Fibroblast of gingiva (primary cell): Measurements from ENCODE around the gene FH.

Experiments
- DNase-seq: peaks from one replicate; pipeline ENCODE4 v3.0.0-alpha.2; 2011; ENCODE audit warnings: low read depth

Gene FH

GRCh38 chr1:241521718-241522117 lies 2.2 kb upstream of the FH start:
- DNase-seq: no peak

GRCh38 chr1:241520080-241520465 lies 518 bp upstream of the FH start:
- DNase-seq: no peak

- DNase-seq: peak; percentile 3
Observed at GRCh38 chr1:241518476-241519307, 863 bp downstream of the FH start.

GRCh38 chr1:241513378-241513777 lies 6.2 kb downstream of the FH start:
- no peak for DNase-seq

- peak; percentile 85 for DNase-seq
Observed at GRCh38 chr1:241507189-241507863, 12.2 kb downstream of the FH start.

- DNase-seq: no peak
Observed at GRCh38 chr1:241503444-241503843, 16.1 kb downstream of the FH start.

- DNase-seq: peak; percentile 60
Observed at GRCh38 chr1:241499910-241500309, 19.6 kb downstream of the FH start.

GRCh38 chr1:241495741-241496140 lies 23.8 kb downstream of the FH start:
- DNase-seq: no peak

GRCh38 chr1:241488739-241489138 lies 30.8 kb downstream of the FH start:
- DNase-seq: no peak

- DNase-seq: no peak
Observed at GRCh38 chr1:241485554-241485992, 34.0 kb downstream of the FH start.

- DNase-seq: no peak
Observed at GRCh38 chr1:241485145-241485544, 34.4 kb downstream of the FH start.

- peak; percentile 59 for DNase-seq
Observed at GRCh38 chr1:241482761-241483250, 36.7 kb downstream of the FH start.

- no peak for DNase-seq
Observed at GRCh38 chr1:241479294-241479693, 40.3 kb downstream of the FH start.

- no peak for DNase-seq
Observed at GRCh38 chr1:241475671-241476070, 43.9 kb downstream of the FH start.

- DNase-seq: peak; percentile 42
Observed at GRCh38 chr1:241473026-241473425, 46.5 kb downstream of the FH start.

- DNase-seq: peak; percentile 7
Observed at GRCh38 chr1:241470908-241471590, 48.5 kb downstream of the FH start.

GRCh38 chr1:241470361-241470760 lies 49.2 kb downstream of the FH start:
- no peak for DNase-seq

- no peak for DNase-seq
Observed at GRCh38 chr1:241465673-241466072, 53.9 kb downstream of the FH start.

- DNase-seq: no peak
Observed at GRCh38 chr1:241464985-241465384, 54.6 kb downstream of the FH start.

- no peak for DNase-seq
Observed at GRCh38 chr1:241462391-241462790, 57.2 kb downstream of the FH start.

GRCh38 chr1:241460098-241460873 lies 59.3 kb downstream of the FH start:
- no peak for DNase-seq
